Muscle layer of duodenum (tissue), 2 donors: Measurements from ENCODE around the gene PRAC1.

Experiments
- H3K27ac ChIP-seq: one replicate; pipeline ENCODE4 v1.7.0; 2013; ENCODE audit warnings: mild to moderate bottlenecking, low read length
- H3K27me3 ChIP-seq: one replicate; pipeline ENCODE4 v1.7.0; 2013; ENCODE audit warnings: low read depth, mild to moderate bottlenecking, control low read depth, low read length
- H3K36me3 ChIP-seq, 2 donors: one replicate each; pipeline ENCODE4 v1.7.0; 2013; ENCODE audit warnings: low read length in 2 of 2, control low read depth in 1 of 2, mild to moderate bottlenecking in 1 of 2; ENCODE audit not compliant: insufficient read depth in 2 of 2, control insufficient read depth in 1 of 2
- H3K4me1 ChIP-seq, 2 donors: one replicate each; pipeline ENCODE4 v1.7.0; 2013; ENCODE audit warnings: low read length in 2 of 2, mild to moderate bottlenecking in 2 of 2, control low read depth in 1 of 2, moderate library complexity in 1 of 2; ENCODE audit not compliant: insufficient read depth in 2 of 2, control insufficient read depth in 1 of 2
- H3K4me3 ChIP-seq, 2 donors: one replicate each; pipeline ENCODE4 v1.7.0; 2013; ENCODE audit warnings: low read length in 2 of 2, low read depth in 1 of 2, mild to moderate bottlenecking in 1 of 2
- H3K9me3 ChIP-seq, 2 donors: one replicate each; pipeline ENCODE4 v1.7.0; 2013; ENCODE audit warnings: low read length in 2 of 2, control low read depth in 1 of 2, mild to moderate bottlenecking in 1 of 2; ENCODE audit not compliant: control insufficient read depth in 1 of 2
- donor health status: healthy.

Gene PRAC1

DNA sequence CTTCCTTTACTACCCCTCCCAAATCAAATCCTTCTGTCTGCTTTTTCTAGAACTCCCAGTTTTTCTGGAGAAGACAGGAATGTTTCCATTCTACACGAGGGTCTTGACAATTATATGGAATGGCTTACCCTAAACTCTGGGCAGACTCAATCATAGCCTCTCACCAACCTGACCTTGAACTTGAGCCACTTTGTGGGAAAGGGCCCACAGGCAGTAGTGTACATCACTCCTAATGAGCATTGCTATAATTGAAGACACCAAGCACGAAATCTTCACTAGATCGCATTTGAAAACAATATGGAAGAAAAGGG is 7.9 kb upstream of the PRAC1 start:
- Histone ChIP-seq H3K4me3 (no peak overlapping the region), H3K9me3 (no peaks in the 10 kb centered on the region), H3K27me3 (peaks cover 95% of the 10 kb centered on the region), H3K27ac (no peak overlapping the region), H3K36me3 (no peaks in the 10 kb centered on the region), H3K4me1 (peaks cover 0 to 29% of the 10 kb centered on the region in 2 donors)

DNA sequence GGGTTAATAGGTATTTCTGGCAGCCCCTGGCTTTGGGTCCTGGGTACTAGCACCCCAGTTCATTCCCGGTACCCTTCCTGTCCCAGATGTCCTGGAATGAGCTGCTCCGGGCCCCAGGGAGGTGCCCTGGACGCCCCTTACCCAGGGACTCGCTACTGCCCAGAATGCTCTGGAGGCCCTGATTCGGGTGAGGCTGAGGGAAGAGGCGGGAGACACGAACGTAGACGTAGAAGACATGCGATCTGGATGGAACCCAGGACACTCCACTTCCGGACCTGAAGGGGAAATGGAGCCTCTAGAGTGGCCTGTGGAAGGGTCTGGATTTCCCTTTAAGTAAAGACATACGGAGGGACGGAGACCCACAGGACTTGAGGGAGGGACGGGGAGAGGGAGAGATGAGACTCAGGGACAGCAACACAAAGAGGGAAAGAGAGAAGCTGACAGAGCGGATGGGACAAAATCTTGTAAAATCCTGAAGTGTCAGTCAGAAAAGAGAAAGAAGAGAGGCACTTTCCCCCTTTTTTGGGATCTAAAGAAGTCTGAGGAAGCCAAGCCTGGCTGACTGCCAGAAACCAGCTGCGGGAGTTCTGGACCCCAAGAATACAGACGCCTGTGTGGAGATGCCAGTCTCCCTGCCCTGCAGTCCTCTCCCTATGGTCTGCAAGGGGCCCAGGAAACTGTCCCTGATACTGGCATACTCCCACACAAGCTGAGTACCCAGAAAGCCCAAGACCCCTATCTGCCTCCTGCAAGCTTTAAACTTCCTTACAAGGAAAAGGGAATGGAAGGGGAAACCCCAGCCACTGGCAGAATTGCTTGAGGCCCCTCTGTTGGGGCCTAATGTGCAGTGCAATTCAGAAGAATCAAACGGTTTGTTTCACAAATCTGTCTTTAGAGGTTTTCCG is 7.3 kb upstream of the PRAC1 start:
- H3K27me3 ChIP-seq, result peaks cover 95% of the 10 kb centered on the region
- no peak overlapping the region for H3K27ac ChIP-seq
- no peaks in the 10 kb centered on the region for H3K9me3 ChIP-seq
- H3K4me1 ChIP-seq, result peaks cover 0 to 35% of the 10 kb centered on the region in 2 donors
- H3K4me3 ChIP-seq, result no peak overlapping the region
- no peaks in the 10 kb centered on the region for H3K36me3 ChIP-seq

DNA sequence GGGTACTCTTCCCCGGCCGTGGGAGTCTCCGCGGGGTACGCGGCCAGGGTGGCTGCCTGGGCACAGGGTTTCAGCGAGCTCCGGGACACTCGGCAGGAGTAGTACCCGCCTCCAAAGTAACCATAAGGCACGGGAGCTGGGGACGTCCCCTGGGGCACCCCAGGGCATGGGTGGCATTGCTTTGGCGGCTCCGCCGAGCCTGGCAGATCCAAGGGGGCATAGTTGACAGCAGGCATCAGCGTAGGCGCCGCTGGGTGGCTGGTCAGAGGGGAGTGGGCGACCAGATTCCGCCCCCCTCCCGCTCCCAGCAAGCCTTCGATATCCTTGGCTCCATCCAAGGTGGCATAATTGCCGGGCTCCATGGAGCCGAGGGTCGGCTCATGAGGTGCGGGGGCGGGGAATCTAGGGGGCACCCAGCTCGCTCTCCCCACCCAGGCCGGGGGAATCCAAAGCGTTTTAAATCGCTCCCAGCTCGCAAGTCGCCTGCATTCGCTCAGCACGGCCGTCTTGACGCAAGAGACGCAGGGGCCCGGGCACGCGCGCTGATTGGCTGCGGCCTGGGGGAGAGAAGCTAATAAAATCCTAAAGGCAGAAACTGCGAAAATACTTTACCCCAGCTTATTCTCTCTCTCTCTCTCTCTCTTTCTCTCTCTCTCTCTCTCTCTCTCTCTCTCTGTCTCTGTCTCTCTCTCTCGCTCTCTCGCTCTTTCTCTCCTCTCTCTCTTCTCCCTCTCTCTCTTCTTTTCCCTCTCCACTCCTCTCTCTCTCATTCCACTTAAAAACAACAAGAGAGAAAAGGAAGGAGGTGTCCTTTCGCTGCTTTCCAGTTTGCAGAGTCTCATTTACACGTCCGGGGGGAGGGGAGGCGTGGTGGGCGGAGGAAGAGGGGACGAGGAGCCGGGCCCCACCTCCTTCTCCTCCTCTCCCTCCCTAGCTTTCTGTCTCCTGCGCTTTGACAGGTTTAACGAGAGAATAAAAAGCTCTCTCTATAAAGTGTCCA is 6.2 kb upstream of the PRAC1 start, which contains the start of gene HOXB13:
Gene HOXB13, minus strand, starts transcription at position 519 of the 1,000 bp plus-strand sequence. Its CDS starts 157 bp downstream, at position 362.
- H3K27ac ChIP-seq, result no peak within 1 kb of the TSS

GRCh38 chr17:48727415-48728175 is 5.3 kb upstream of the PRAC1 start:
- H3K27me3 ChIP-seq, result peaks cover 91% of the 10 kb centered on the region
- no peaks in the 10 kb centered on the region for H3K36me3 ChIP-seq
- peaks cover 5 to 44% of the 10 kb centered on the region in 2 donors for H3K4me1 ChIP-seq
- H3K4me3 ChIP-seq, result no peak overlapping the region
- H3K27ac ChIP-seq, result no peak overlapping the region
- H3K9me3 ChIP-seq, result no peaks in the 10 kb centered on the region

More for the DNA sequence above, 6.2 kb upstream of the PRAC1 start, which contains the start of gene HOXB13:
- peaks cover 91% of the 10 kb centered on the region for H3K27me3 ChIP-seq
- peak within 1 kb of the TSS; percentile 3 to 52 for H3K4me3 ChIP-seq
- no peaks in the 10 kb centered on the region for H3K9me3 ChIP-seq
- peaks cover 5 to 44% of the 10 kb centered on the region in 2 donors for H3K4me1 ChIP-seq
- no peaks in the 10 kb centered on the region for H3K36me3 ChIP-seq

DNA sequence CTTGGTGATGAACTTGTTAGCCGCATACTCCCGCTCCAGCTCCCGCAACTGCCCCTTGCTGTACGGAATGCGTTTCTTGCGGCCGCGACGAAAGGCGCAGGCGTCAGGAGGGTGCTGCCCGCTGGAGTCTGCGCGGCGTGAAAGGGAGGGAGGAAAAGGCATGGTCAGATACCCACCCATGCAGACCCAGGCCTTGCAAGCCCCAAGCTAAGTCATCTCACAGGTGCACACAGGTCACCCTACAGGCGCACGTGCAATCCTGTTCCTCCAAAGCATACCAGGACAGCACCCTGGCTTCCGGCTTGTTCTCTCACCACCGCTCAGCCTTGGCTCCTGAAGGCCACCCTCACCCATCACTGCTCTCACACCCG is 4.6 kb upstream of the PRAC1 start:
- Histone ChIP-seq H3K27me3 (peaks cover 91% of the 10 kb centered on the region), H3K4me3 (no peak overlapping the region), H3K9me3 (no peaks in the 10 kb centered on the region), H3K36me3 (no peaks in the 10 kb centered on the region), H3K27ac (no peak overlapping the region), H3K4me1 (peaks cover 5 to 45% of the 10 kb centered on the region in 2 donors)

DNA sequence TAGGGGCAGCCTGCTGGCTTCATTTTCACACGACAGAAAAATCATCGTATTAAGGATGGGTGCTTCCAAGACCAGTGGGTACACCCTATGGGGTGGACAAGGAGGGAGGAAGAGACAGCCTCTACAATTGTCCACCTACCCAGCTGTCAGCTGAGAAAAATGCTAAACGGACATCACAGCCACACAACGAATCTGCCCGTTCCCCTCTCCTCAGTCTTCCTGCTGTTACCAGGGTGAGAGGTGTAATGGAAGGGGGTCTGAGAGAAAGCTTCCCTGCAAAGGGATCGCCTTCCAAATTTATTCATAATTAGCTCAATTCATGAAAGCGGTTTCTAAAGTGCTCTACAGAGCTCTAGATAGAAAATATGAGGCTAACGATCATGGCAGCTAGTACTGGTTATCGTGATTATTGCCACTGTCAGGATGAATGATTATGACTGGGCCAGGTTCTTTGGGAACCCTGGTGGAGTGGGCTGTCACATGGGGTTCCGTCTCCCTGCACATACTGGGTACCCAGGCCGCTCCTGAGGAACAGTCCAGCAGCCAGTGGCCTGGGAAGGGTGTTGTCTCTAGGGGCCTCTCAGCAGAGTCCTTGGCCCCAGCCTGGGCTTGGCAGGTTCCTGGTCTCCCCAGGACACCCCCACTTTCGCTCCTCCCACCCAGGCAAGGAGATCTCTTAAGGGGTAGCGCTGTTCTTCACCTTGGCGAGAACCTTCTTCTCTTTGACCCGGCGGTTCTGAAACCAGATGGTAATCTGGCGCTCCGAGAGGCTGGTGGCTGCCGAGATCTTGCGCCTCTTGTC is 4.0 kb upstream of the PRAC1 start:
- H3K36me3 ChIP-seq, result no peaks in the 10 kb centered on the region
- H3K9me3 ChIP-seq, result no peaks in the 10 kb centered on the region
- H3K27me3 ChIP-seq, result peaks cover 89% of the 10 kb centered on the region
- no peak overlapping the region for H3K27ac ChIP-seq
- H3K4me3 ChIP-seq, result no peak overlapping the region
- H3K4me1 ChIP-seq, result peaks cover 5 to 45% of the 10 kb centered on the region in 2 donors

GRCh38 chr17:48725288-48726064 is 3.2 kb upstream of the PRAC1 start:
- no peaks in the 10 kb centered on the region for H3K36me3 ChIP-seq
- no peak overlapping the region for H3K27ac ChIP-seq
- H3K4me3 ChIP-seq, result peak overlapping the region; percentile 30 to 47
- H3K9me3 ChIP-seq, result no peaks in the 10 kb centered on the region
- H3K27me3 ChIP-seq, result peaks cover 92% of the 10 kb centered on the region
- H3K4me1 ChIP-seq, result peaks cover 5 to 45% of the 10 kb centered on the region in 2 donors

DNA sequence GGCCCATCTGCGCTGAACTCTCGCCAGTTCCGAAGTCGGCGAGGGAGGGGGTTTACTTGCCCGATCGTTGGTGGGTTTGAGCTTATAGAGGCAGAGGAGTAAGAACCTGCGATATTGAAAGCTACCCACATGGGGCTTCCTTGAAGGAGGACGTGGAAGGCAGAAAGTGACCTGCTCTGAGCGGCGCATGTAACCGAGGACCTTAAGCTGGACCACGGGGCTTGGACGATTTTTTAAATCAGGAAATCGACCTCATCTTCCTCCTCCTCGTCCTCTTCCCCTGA is 2.6 kb upstream of the PRAC1 start:
- H3K9me3 ChIP-seq, result no peaks in the 10 kb centered on the region
- peaks cover 92% of the 10 kb centered on the region for H3K27me3 ChIP-seq
- H3K4me3 ChIP-seq, result peak overlapping the region; percentile 30 to 47
- H3K27ac ChIP-seq, result no peak overlapping the region
- no peaks in the 10 kb centered on the region for H3K36me3 ChIP-seq
- peaks cover 5 to 45% of the 10 kb centered on the region in 2 donors for H3K4me1 ChIP-seq

GRCh38 chr17:48724251-48725003 is 2.1 kb upstream of the PRAC1 start:
- no peaks in the 10 kb centered on the region for H3K36me3 ChIP-seq
- H3K4me3 ChIP-seq, result peak overlapping the region; percentile 30 to 47
- peaks cover 92% of the 10 kb centered on the region for H3K27me3 ChIP-seq
- no peaks in the 10 kb centered on the region for H3K9me3 ChIP-seq
- H3K27ac ChIP-seq, result no peak overlapping the region
- H3K4me1 ChIP-seq, result peaks cover 5 to 44% of the 10 kb centered on the region in 2 donors
